Endothelial cell of umbilical vein (primary cell): ENCODE measurements around the gene OR5B2. TPM values are rescaled to one million over a fixed set of nuclear protein-coding genes. Genes with fewer than 3 reads are reported as not detected.

Source experiments
- BruUV-seq: library from RNA; stranded (reverse); fragments of 400-500 nt; replicated peaks from 2 replicates; lab custom pipeline; 2021; lab: Mats Ljungman, UMichigan
- CTCF ChIA-PET: fragments of 300-600, 350-600 bp; sonication (Branson Sonifier 250); formaldehyde crosslinking; loops from one replicate; lab custom pipeline; 2021; ENCODE audit warnings: antibody characterized with exemption, inconsistent platforms; lab: Charles Lee
- POLR2A ChIA-PET: fragments of 300-600, 350-600 bp; sonication (Branson Sonifier 250); formaldehyde crosslinking; loops from one replicate; lab custom pipeline; 2021; ENCODE audit warnings: antibody characterized with exemption, inconsistent platforms; lab: Charles Lee
- DNase-seq: peaks from one replicate; pipeline ENCODE4 v3.0.0-alpha.2; 2011; ENCODE audit warnings: low read depth, low spot score
- FAIRE-seq: peaks from 2 replicates; lab custom pipeline; 2011; peaks lifted over from hg19 to GRCh38; lab: Jason Lieb, UNC
- H2AFZ ChIP-seq: 2 replicates; pipeline ENCODE4 v1.6.0; 2012; ENCODE audit warnings: low read depth, low read length, control low read depth, inconsistent platforms
- H3K27ac ChIP-seq: 2 replicates; pipeline ENCODE4 v1.5.1; 2011; ENCODE audit warnings: low read depth, mild to moderate bottlenecking, control low read depth, low read length, moderate library complexity; ENCODE audit not compliant: insufficient read depth
- H3K27me3 ChIP-seq, 2 experiments: 2 replicates each; pipeline versions ENCODE4 v1.6.0 to v1.6.1; 2011; ENCODE audit warnings: low read length in 2 of 2, mixed read lengths in 1 of 2; ENCODE audit not compliant: control insufficient read depth in 2 of 2, insufficient read depth in 2 of 2
- H3K36me3 ChIP-seq, 2 experiments: 2 replicates in 1 of 2; 3 replicates in 1 of 2; pipeline ENCODE4 v1.5.1; 2011; ENCODE audit warnings: low read length in 2 of 2, mild to moderate bottlenecking in 1 of 2, moderate library complexity in 1 of 2; ENCODE audit not compliant: control insufficient read depth in 2 of 2, insufficient read depth in 2 of 2; ENCODE audit errors: extremely low read depth in 1 of 2
- H3K4me1 ChIP-seq: 3 replicates; pipeline ENCODE4 v1.5.1; 2011; ENCODE audit warnings: mild to moderate bottlenecking, low read length; ENCODE audit not compliant: control insufficient read depth, insufficient read depth; ENCODE audit errors: extremely low read depth
- H3K4me2 ChIP-seq: 2 replicates; pipeline ENCODE4 v1.6.1; 2011; ENCODE audit warnings: low read length, control low read depth, mixed read lengths; ENCODE audit not compliant: insufficient read depth
- H3K4me3 ChIP-seq, 3 experiments: fragments of 200-600 bp in 1 of 3; sonication (generic), shearing (Covaris generic) in 1 of 3; replicated peaks in 1 of 3; 2 replicates each; pipeline ENCODE4 v1.5.1; 2011 to 2016; ENCODE audit warnings: control low read depth in 3 of 3, low read length in 3 of 3, mild to moderate bottlenecking in 2 of 3, inconsistent platforms in 1 of 3, low read depth in 1 of 3, moderate library complexity in 1 of 3; ENCODE audit not compliant: insufficient read depth in 1 of 3
- H3K79me2 ChIP-seq: 2 replicates; pipeline ENCODE4 v1.6.0; 2012; ENCODE audit warnings: low read length, inconsistent platforms; ENCODE audit not compliant: control insufficient read depth, insufficient read depth
- H3K9ac ChIP-seq: replicated peaks from 2 replicates; pipeline ENCODE3; 2011; ENCODE audit warnings: low read length, control low read depth; ENCODE audit not compliant: insufficient read depth; ENCODE audit errors: extremely low read depth
- H3K9me1 ChIP-seq: replicated peaks from 3 replicates; pipeline ENCODE4 v1.6.0; 2011; ENCODE audit warnings: mild to moderate bottlenecking, low read length; ENCODE audit not compliant: control insufficient read depth, insufficient read depth; ENCODE audit errors: extremely low read depth
- H3K9me3 ChIP-seq: replicated peaks from 2 replicates; pipeline ENCODE4 v1.5.1; 2012; ENCODE audit warnings: low read length, inconsistent platforms; ENCODE audit not compliant: control insufficient read depth, insufficient read depth
- H4K20me1 ChIP-seq: replicated peaks from 2 replicates; pipeline ENCODE3; 2011; ENCODE audit warnings: mild to moderate bottlenecking, low read length; ENCODE audit not compliant: control insufficient read depth, insufficient read depth; ENCODE audit errors: extremely low read depth
- EZH2 ChIP-seq: IDR thresholded peaks from 2 replicates; pipeline ENCODE4 v1.6.1; 2012; ENCODE audit warnings: borderline replicate concordance, low read depth, mild to moderate bottlenecking, moderate library complexity, low read length, inconsistent platforms; ENCODE audit not compliant: severe bottlenecking
- FOS ChIP-seq: IDR thresholded peaks from 2 replicates; pipeline ENCODE4 v1.6.1; 2011; ENCODE audit warnings: mild to moderate bottlenecking, low read length, moderate library complexity, borderline replicate concordance; ENCODE audit not compliant: insufficient read depth
- GATA2 ChIP-seq: IDR thresholded peaks from 2 replicates; pipeline ENCODE4 v1.7.0; 2011; ENCODE audit warnings: low read depth, mild to moderate bottlenecking, moderate library complexity, mixed read lengths, low read length; ENCODE audit not compliant: insufficient read length, insufficient read depth
- JUN ChIP-seq: IDR thresholded peaks from 2 replicates; pipeline ENCODE4 v1.6.1; 2011; ENCODE audit warnings: borderline replicate concordance, low read depth; ENCODE audit not compliant: insufficient read length, insufficient read depth
- MYC ChIP-seq: IDR thresholded peaks from one replicate; pipeline ENCODE4 v1.6.1; 2011; ENCODE audit warnings: mild to moderate bottlenecking, low read depth, low read length
- POLR2A ChIP-seq: IDR thresholded peaks from 2 replicates; pipeline ENCODE4 v1.6.1; 2012; ENCODE audit warnings: low read depth, mild to moderate bottlenecking, control low read depth, low read length
- POLR2AphosphoS5 ChIP-seq: IDR thresholded peaks from 2 replicates; pipeline ENCODE4 v1.6.1; 2012; ENCODE audit warnings: low read depth, mild to moderate bottlenecking, control low read depth, low read length, moderate library complexity; ENCODE audit not compliant: insufficient read depth
- dilution Hi-C: fragments of 300-500 bp; cut with MboI; formaldehyde crosslinking; loops from one replicate; pipeline ENCODE4 v1.15.0; 2019; ENCODE audit warnings: low sequenced_read_pairs; ENCODE audit not compliant: extremely low pct_ligation_motif_present
- intact Hi-C: fragments of 100-400 bp; cut with micrococcal nuclease; formaldehyde crosslinking; loops from one replicate; pipeline ENCODE4 v1.10.0; 2022
- polyA plus RNA-seq, 4 experiments: library from polyadenylated mRNA; depleted of rRNA in 3 of 4; stranded (reverse) in 3 of 4; unstranded in 1 of 4; fragments of >200 nt; gene quantifications; 2 replicates each; pipeline versions ENCODE4 v1.2.1 to v1.2.3, GENCODE V29; 2011 to 2012; ENCODE audit warnings: missing spikeins in 1 of 4
- total RNA-seq: library from RNA; stranded (reverse); gene quantifications from 2 replicates; pipeline ENCODE4 v1.2.3, GENCODE V29; 2021
- TF ChIP-seq, protein P1 (sequence below): IDR thresholded peaks from 2 replicates; pipeline ENCODE4 v1.6.1; 2011; ENCODE audit not compliant: insufficient read depth, insufficient read length
- TF ChIP-seq, protein P2 (sequence below), 2 donors: IDR thresholded peaks; 1 replicate in 1 of 2; 2 replicates in 1 of 2; pipeline ENCODE4 v1.5.1; 2011; ENCODE audit warnings: low read length in 2 of 2, mild to moderate bottlenecking in 2 of 2, moderate library complexity in 2 of 2, control low read depth in 1 of 2, inconsistent platforms in 1 of 2, low read depth in 1 of 2; ENCODE audit not compliant: insufficient read depth in 1 of 2; ENCODE audit errors: extremely low read depth in 1 of 2

OR5B2 gene
- total and polyA plus RNA-seq, 2 donors (not counting 3 experiments of a cell fraction or from before 2014, with no cell fraction given) = not detected

DNA sequence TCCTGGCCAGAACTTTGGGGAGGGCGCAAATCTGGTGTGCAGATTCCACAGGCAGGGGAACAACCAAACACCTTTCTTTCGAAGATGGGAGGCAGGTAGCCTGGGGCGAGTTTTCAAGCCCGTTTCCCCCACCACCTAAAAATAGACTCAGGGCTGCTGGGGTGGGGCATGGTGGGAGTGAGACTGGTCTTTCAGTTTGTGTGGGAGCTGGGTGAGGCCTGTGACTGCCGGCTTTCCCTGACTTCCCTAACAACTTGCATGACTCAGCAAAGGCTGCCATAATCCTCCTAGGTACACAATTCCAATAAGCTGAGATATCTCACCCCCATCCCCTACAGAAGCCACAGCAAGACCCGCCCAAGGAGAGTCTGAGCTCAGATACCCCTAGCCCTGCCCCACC lies 18.4 kb upstream of the OR5B2 start:
- no peak for FAIRE-seq
- no peaks in the 10 kb centered on the region for H3K9me1 ChIP-seq
- no peaks in the 10 kb centered on the region for H3K9me3 ChIP-seq
- H4K20me1 ChIP-seq = no peaks in the 10 kb centered on the region
- no TSS peak for BruUV-seq
- H3K9ac ChIP-seq = no peak overlapping the region
- DNase-seq = no peak
- intact Hi-C loops (no loop called here), dilution Hi-C loops (no loop called here)
- TF ChIP-seq POLR2A = no peak
- no peak for TF ChIP-seq EZH2
- TF ChIP-seq, protein P1, sequence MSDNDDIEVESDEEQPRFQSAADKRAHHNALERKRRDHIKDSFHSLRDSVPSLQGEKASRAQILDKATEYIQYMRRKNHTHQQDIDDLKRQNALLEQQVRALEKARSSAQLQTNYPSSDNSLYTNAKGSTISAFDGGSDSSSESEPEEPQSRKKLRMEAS = no peak
- TF ChIP-seq FOS = no peak
- TF ChIP-seq JUN = no peak
- TF ChIP-seq, protein P2, sequence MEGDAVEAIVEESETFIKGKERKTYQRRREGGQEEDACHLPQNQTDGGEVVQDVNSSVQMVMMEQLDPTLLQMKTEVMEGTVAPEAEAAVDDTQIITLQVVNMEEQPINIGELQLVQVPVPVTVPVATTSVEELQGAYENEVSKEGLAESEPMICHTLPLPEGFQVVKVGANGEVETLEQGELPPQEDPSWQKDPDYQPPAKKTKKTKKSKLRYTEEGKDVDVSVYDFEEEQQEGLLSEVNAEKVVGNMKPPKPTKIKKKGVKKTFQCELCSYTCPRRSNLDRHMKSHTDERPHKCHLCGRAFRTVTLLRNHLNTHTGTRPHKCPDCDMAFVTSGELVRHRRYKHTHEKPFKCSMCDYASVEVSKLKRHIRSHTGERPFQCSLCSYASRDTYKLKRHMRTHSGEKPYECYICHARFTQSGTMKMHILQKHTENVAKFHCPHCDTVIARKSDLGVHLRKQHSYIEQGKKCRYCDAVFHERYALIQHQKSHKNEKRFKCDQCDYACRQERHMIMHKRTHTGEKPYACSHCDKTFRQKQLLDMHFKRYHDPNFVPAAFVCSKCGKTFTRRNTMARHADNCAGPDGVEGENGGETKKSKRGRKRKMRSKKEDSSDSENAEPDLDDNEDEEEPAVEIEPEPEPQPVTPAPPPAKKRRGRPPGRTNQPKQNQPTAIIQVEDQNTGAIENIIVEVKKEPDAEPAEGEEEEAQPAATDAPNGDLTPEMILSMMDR (IDR thresholded peaks at IDR 0.05; ENCODE audit: extremely low read depth in 1 of 2, insufficient read depth in 1 of 2, low read depth in 1 of 2, low read length in 2 of 2) = no peak
- no peak for TF ChIP-seq POLR2AphosphoS5
- no peak for TF ChIP-seq MYC
- no peak for TF ChIP-seq GATA2
- no peak overlapping the region for H3K27ac ChIP-seq
- H3K4me2 ChIP-seq = no peak overlapping the region
- CTCF ChIA-PET = no interaction called here
- H3K4me3 ChIP-seq = no peak overlapping the region
- no peak overlapping the region for H2AFZ ChIP-seq
- H3K4me1 ChIP-seq = no peaks in the 10 kb centered on the region
- no peaks in the 10 kb centered on the region for H3K36me3 ChIP-seq
- POLR2A ChIA-PET = no interaction called here
- H3K79me2 ChIP-seq = no peaks in the 10 kb centered on the region
- H3K27me3 ChIP-seq = no peaks in the 10 kb centered on the region
